ENCODE measurements around the gene C7orf33.

Gene C7orf33

DNA sequence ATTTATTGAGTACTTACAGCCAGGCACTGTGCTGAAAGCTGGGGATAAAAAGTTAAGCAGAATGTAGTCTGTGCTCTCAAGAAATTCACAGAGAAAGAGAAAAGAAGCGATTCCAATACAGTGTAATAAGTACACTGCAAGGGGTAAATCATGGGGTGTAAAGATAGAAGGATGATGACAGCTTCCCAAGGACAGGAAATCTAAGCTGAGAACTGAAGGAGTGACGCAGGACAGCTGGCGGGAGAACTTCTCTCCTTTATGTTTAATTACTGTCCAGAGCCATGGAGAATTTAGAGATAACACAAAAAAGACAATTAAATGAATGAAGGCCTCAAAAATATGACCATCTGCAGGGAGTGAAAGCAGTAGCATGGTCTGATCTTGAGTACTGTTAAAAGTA is 34.8 kb downstream of the C7orf33 start:
- no peaks in the 10 kb centered on the region for H3K9me3 ChIP-seq (ENCODE audit: insufficient read depth, low read length)
- H3K27me3 ChIP-seq (ENCODE audit: insufficient read depth, insufficient read length) = no peaks in the 10 kb centered on the region
- DNase-seq (ENCODE audit: low read depth, low spot score) = no peak
- H3K36me3 ChIP-seq (ENCODE audit: insufficient read depth, insufficient read length, low read length) = no peaks in the 10 kb centered on the region
- H3K4me1 ChIP-seq (ENCODE audit: insufficient read depth, insufficient read length) = no peaks in the 10 kb centered on the region
- no peak overlapping the region for H3K4me3 ChIP-seq (ENCODE audit: insufficient read length, low read depth)
- TF ChIP-seq ZNF274 (IDR thresholded peaks at IDR 0.05; ENCODE audit: low read depth, low read length) = no peak
- TF ChIP-seq SUZ12 (IDR thresholded peaks at IDR 0.05; ENCODE audit: extremely low read depth, insufficient read depth, insufficient read length) = no peak
- no peak for TF ChIP-seq YY1 (IDR thresholded peaks at IDR 0.05; ENCODE audit: insufficient read depth, insufficient read length)
- no peak overlapping the region for H3K9ac ChIP-seq (ENCODE audit: insufficient read length, low read depth)

DNA sequence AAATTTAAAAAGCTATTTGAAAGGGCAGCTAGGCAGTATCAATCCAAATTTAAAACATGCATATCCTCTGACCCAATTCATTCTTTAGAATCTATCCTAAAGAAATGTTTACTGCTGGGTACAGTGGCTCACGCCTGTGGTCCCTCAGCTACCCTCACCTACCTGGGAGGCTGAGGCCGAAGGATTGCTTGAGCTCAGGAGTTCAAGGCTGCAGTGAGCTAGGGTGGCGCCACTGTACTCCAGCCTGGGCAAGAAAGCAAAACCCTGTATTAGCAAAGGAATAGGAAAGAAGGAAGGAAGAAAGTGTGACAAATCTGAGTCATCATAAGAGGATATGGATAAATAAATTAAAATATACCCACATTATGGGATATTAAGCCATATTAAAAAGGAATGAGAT is 36.3 kb downstream of the C7orf33 start:
- TF ChIP-seq YY1 (IDR thresholded peaks at IDR 0.05; ENCODE audit: insufficient read depth, insufficient read length) (no peak), ZNF274 (IDR thresholded peaks at IDR 0.05; ENCODE audit: low read depth, low read length) (no peak), SUZ12 (IDR thresholded peaks at IDR 0.05; ENCODE audit: extremely low read depth, insufficient read depth, insufficient read length) (no peak)
- Histone ChIP-seq H3K4me1 (ENCODE audit: insufficient read depth, insufficient read length) (no peaks in the 10 kb centered on the region), H3K4me3 (ENCODE audit: insufficient read length, low read depth) (no peak overlapping the region), H3K36me3 (ENCODE audit: insufficient read depth, insufficient read length, low read length) (no peaks in the 10 kb centered on the region), H3K9me3 (ENCODE audit: insufficient read depth, low read length) (no peaks in the 10 kb centered on the region), H3K9ac (ENCODE audit: insufficient read length, low read depth) (no peak overlapping the region), H3K27me3 (ENCODE audit: insufficient read depth, insufficient read length) (no peaks in the 10 kb centered on the region)
- no peak for DNase-seq (ENCODE audit: low read depth, low spot score)

DNA sequence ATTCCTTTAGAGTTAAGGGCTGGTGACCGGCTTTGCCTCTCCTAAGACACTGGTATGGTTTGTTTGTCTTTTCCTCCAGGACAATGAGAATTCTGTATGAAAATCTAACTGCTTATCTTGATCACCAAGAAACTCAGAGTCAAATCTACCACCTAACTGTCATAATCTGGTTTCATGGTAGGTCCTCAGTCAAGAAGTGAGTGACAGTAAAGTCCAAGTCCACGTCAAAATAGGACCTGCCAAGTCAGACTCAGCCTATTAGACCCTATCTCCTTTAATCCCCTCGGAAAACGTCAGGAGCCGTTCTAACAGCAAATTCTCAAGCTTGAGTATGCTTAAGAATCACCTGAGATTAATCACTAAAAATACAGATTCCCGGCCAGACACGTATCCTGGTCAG is 37.4 kb downstream of the C7orf33 start:
- no peak for DNase-seq (ENCODE audit: low read depth, low spot score)
- no peak overlapping the region for H3K9ac ChIP-seq (ENCODE audit: insufficient read length, low read depth)
- TF ChIP-seq ZNF274 (IDR thresholded peaks at IDR 0.05; ENCODE audit: low read depth, low read length) (no peak), SUZ12 (IDR thresholded peaks at IDR 0.05; ENCODE audit: extremely low read depth, insufficient read depth, insufficient read length) (no peak), YY1 (IDR thresholded peaks at IDR 0.05; ENCODE audit: insufficient read depth, insufficient read length) (no peak)
- no peaks in the 10 kb centered on the region for H3K36me3 ChIP-seq (ENCODE audit: insufficient read depth, insufficient read length, low read length)
- no peak overlapping the region for H3K4me3 ChIP-seq (ENCODE audit: insufficient read length, low read depth)
- H3K9me3 ChIP-seq (ENCODE audit: insufficient read depth, low read length) = no peaks in the 10 kb centered on the region
- H3K27me3 ChIP-seq (ENCODE audit: insufficient read depth, insufficient read length) = no peaks in the 10 kb centered on the region
- H3K4me1 ChIP-seq (ENCODE audit: insufficient read depth, insufficient read length) = no peaks in the 10 kb centered on the region

DNA sequence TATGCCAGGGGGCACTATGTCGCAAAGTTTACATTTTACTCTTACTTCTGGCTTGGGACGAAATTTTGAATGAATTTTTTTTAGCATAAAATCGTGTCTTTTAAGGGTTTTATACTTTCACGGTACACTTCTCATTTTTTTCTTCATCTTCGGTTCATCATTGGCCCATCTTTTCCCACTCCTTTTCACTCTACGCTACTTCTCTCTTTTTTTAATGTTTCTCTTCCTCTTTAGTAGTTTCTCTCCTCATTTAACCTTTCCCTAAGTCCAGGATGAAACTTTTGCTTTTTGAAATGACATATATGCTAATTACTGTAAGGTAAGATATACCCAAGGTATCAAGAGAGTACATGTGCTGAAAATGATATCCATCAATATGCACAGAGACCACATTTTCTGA is 39.5 kb downstream of the C7orf33 start:
- Histone ChIP-seq H3K36me3 (ENCODE audit: insufficient read depth, insufficient read length, low read length) (no peaks in the 10 kb centered on the region), H3K4me3 (ENCODE audit: insufficient read length, low read depth) (no peak overlapping the region), H3K4me1 (ENCODE audit: insufficient read depth, insufficient read length) (no peaks in the 10 kb centered on the region), H3K9ac (ENCODE audit: insufficient read length, low read depth) (no peak overlapping the region), H3K9me3 (ENCODE audit: insufficient read depth, low read length) (no peaks in the 10 kb centered on the region), H3K27me3 (ENCODE audit: insufficient read depth, insufficient read length) (no peaks in the 10 kb centered on the region)
- no peak for DNase-seq (ENCODE audit: low read depth, low spot score)
- TF ChIP-seq YY1 (IDR thresholded peaks at IDR 0.05; ENCODE audit: insufficient read depth, insufficient read length) = no peak
- no peak for TF ChIP-seq ZNF274 (IDR thresholded peaks at IDR 0.05; ENCODE audit: low read depth, low read length)
- TF ChIP-seq SUZ12 (IDR thresholded peaks at IDR 0.05; ENCODE audit: extremely low read depth, insufficient read depth, insufficient read length) = no peak

DNA sequence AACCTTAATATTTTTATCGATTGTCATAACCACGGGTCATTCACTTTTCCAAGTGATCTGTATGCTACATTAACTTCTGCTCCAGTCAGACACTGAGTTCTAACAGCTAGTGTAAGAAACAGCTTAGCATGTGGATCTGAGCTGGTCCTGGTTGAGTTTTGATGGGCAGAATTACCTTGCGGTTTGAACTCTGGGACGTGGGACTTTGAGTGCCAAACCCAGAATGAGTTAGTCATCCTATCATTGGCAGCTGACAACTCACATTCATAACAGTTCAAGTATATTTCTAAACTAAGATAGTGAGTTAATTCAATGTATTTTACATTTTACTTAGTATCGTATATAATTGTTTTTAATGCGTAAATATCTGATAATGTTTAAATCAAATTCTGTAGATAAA is 43.2 kb downstream of the C7orf33 start:
- H3K4me3 ChIP-seq (ENCODE audit: insufficient read length, low read depth) = no peak overlapping the region
- H3K4me1 ChIP-seq (ENCODE audit: insufficient read depth, insufficient read length) = no peaks in the 10 kb centered on the region
- TF ChIP-seq ZNF274 (IDR thresholded peaks at IDR 0.05; ENCODE audit: low read depth, low read length) = no peak
- no peak for TF ChIP-seq SUZ12 (IDR thresholded peaks at IDR 0.05; ENCODE audit: extremely low read depth, insufficient read depth, insufficient read length)
- TF ChIP-seq YY1 (IDR thresholded peaks at IDR 0.05; ENCODE audit: insufficient read depth, insufficient read length) = no peak
- H3K9ac ChIP-seq (ENCODE audit: insufficient read length, low read depth) = no peak overlapping the region
- no peak for DNase-seq (ENCODE audit: low read depth, low spot score)
- H3K36me3 ChIP-seq (ENCODE audit: insufficient read depth, insufficient read length, low read length) = no peaks in the 10 kb centered on the region
- H3K27me3 ChIP-seq (ENCODE audit: insufficient read depth, insufficient read length) = no peaks in the 10 kb centered on the region
- H3K9me3 ChIP-seq (ENCODE audit: insufficient read depth, low read length) = no peaks in the 10 kb centered on the region

DNA sequence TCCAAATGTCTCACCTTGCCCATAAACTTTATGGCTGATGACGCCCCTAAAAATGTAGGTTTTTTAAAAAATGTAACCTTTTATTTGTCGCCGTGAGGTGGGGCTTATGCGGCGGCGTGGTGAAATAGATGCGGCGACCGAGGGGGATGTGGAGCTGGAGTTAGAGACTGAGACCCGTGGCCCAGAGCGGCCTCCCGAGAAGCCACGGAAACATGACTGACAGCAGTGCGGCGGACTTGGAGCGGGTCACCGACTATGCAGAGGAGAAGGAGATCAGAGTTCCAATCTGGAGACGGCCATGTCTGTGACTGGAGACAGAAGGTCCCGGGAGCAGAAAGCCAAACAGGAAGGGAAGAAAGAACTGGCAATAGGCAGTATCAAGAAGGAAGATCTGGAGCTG is 46.5 kb downstream of the C7orf33 start:
- Histone ChIP-seq H3K36me3 (ENCODE audit: insufficient read depth, insufficient read length, low read length) (no peaks in the 10 kb centered on the region), H3K9ac (ENCODE audit: insufficient read length, low read depth) (no peak overlapping the region), H3K27me3 (ENCODE audit: insufficient read depth, insufficient read length) (no peaks in the 10 kb centered on the region), H3K4me1 (ENCODE audit: insufficient read depth, insufficient read length) (no peaks in the 10 kb centered on the region), H3K4me3 (ENCODE audit: insufficient read length, low read depth) (no peak overlapping the region), H3K9me3 (ENCODE audit: insufficient read depth, low read length) (no peaks in the 10 kb centered on the region)
- no peak for TF ChIP-seq YY1 (IDR thresholded peaks at IDR 0.05; ENCODE audit: insufficient read depth, insufficient read length)
- DNase-seq (ENCODE audit: low read depth, low spot score) = no peak

DNA sequence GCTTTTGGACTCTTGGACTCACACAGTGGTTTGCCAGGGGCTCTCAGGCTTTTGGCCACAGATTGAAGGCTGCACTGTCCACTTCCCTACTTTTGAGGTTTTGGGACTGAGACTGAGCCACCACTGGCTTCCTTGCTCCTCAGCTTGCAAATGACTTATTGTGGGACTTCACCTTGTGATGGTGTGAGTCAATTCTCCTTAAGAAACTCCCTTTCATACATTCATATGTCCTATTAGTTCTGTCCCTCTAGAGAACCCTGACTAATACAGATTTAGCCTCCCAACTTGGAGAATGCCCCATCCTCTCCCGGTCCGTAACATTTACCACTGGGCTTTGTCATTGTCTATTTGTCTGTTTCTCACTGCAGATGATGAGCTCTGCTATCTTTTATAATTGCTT is 55.3 kb downstream of the C7orf33 start:
- H3K27me3 ChIP-seq (ENCODE audit: insufficient read depth, insufficient read length) = no peaks in the 10 kb centered on the region
- TF ChIP-seq SUZ12 (IDR thresholded peaks at IDR 0.05; ENCODE audit: extremely low read depth, insufficient read depth, insufficient read length) = no peak
- TF ChIP-seq ZNF274 (IDR thresholded peaks at IDR 0.05; ENCODE audit: low read depth, low read length) = no peak
- no peak for TF ChIP-seq YY1 (IDR thresholded peaks at IDR 0.05; ENCODE audit: insufficient read depth, insufficient read length)
- H3K4me1 ChIP-seq (ENCODE audit: insufficient read depth, insufficient read length) = no peaks in the 10 kb centered on the region

More for the DNA sequence above, 55.3 kb downstream of the C7orf33 start:
- no peaks in the 10 kb centered on the region for H3K36me3 ChIP-seq (ENCODE audit: insufficient read depth, insufficient read length, low read length)
- no peak overlapping the region for H3K4me3 ChIP-seq (ENCODE audit: insufficient read length, low read depth)
- H3K9me3 ChIP-seq (ENCODE audit: insufficient read depth, low read length) = no peaks in the 10 kb centered on the region
- H3K9ac ChIP-seq (ENCODE audit: insufficient read length, low read depth) = no peak overlapping the region
- DNase-seq (ENCODE audit: low read depth, low spot score) = no peak
